GM18498 (cell line): ENCODE measurements around the gene PCMT1.
"Not testable (repeated sequence)": the region's sequence is repeated elsewhere in the genome, so short reads cannot be mapped to it uniquely, and the experiment has no call there.

Experiments
- ATAC-seq: cut with Tn5 transposase; IDR thresholded peaks from one replicate; pipeline ENCODE4 v1.9.1; 2021; ENCODE audit warnings: mild to moderate bottlenecking, moderate library complexity; ENCODE audit not compliant: unreplicated experiment

The PCMT1 gene

GRCh38 chr6:149852881-149853280 lies 103.3 kb downstream of the PCMT1 start:
- ATAC-seq: no peak

GRCh38 chr6:149854017-149854416 lies 104.5 kb downstream of the PCMT1 start:
- ATAC-seq: not testable (repeated sequence)

GRCh38 chr6:149854532-149854931 lies 105.0 kb downstream of the PCMT1 start:
- no peak for ATAC-seq

GRCh38 chr6:149855040-149855654 lies 105.6 kb downstream of the PCMT1 start:
- no peak for ATAC-seq

- no peak for ATAC-seq
These were observed 106.2 kb downstream of the PCMT1 start for GRCh38 chr6:149855741-149856140.

GRCh38 chr6:149856256-149856994 lies 106.9 kb downstream of the PCMT1 start:
- no peak for ATAC-seq

GRCh38 chr6:149857541-149857940 lies 108.0 kb downstream of the PCMT1 start:
- no peak for ATAC-seq

- ATAC-seq: no peak
These were observed 109.8 kb downstream of the PCMT1 start for GRCh38 chr6:149859368-149859767.

GRCh38 chr6:149859938-149860337 lies 110.4 kb downstream of the PCMT1 start:
- ATAC-seq: no peak

GRCh38 chr6:149860513-149860833 lies 110.9 kb downstream of the PCMT1 start:
- no peak for ATAC-seq
